Parathyroid adenoma (tissue), 2 donors: ENCODE results near the gene TSPYL1.

Source experiments
- H2AFZ ChIP-seq: fragments of 300-600 bp; sonication (generic); one replicate; pipeline ENCODE4 v1.7.0; 2017; ENCODE audit warnings: antibody characterized with exemption, mild to moderate bottlenecking
- H3K27ac ChIP-seq: fragments of 300-600 bp; sonication (generic); one replicate; pipeline ENCODE4 v1.7.0; 2017
- H3K27me3 ChIP-seq: fragments of 300-600 bp; sonication (generic); one replicate; pipeline ENCODE4 v1.7.0; 2017; ENCODE audit warnings: low read length; ENCODE audit not compliant: control insufficient read depth, insufficient read depth
- H3K36me3 ChIP-seq: fragments of 300-600 bp; sonication (generic); one replicate; pipeline ENCODE4 v1.7.0; 2017; ENCODE audit warnings: low read length; ENCODE audit not compliant: control insufficient read depth, insufficient read depth
- H3K4me1 ChIP-seq: fragments of 300-600 bp; sonication (generic); one replicate; pipeline ENCODE4 v1.7.0; 2017; ENCODE audit warnings: control low read depth
- H3K4me2 ChIP-seq: fragments of 300-600 bp; sonication (generic); one replicate; pipeline ENCODE4 v1.7.0; 2017; ENCODE audit warnings: low read length
- H3K4me3 ChIP-seq: fragments of 300-600 bp; sonication (generic); one replicate; pipeline ENCODE4 v1.7.0; 2017; ENCODE audit warnings: low read depth, low read length
- H3K79me2 ChIP-seq: fragments of 300-600 bp; sonication (generic); one replicate; pipeline ENCODE4 v1.7.0; 2017; ENCODE audit warnings: control low read depth
- H3K9ac ChIP-seq: fragments of 300-600 bp; sonication (generic); one replicate; pipeline ENCODE4 v1.7.0; 2017; ENCODE audit warnings: mild to moderate bottlenecking
- H3K9me3 ChIP-seq: fragments of 300-600 bp; sonication (generic); one replicate; pipeline ENCODE4 v1.7.0; 2017; ENCODE audit warnings: low read length; ENCODE audit not compliant: control insufficient read depth
- TF ChIP-seq, protein P1 (sequence below): fragments of 300-600 bp; sonication (generic); IDR thresholded peaks from one replicate; pipeline ENCODE4 v1.7.0; 2017; ENCODE audit warnings: antibody characterized with exemption, mild to moderate bottlenecking
- donor health status: primary hyperparathyroidism.

Gene TSPYL1

DNA sequence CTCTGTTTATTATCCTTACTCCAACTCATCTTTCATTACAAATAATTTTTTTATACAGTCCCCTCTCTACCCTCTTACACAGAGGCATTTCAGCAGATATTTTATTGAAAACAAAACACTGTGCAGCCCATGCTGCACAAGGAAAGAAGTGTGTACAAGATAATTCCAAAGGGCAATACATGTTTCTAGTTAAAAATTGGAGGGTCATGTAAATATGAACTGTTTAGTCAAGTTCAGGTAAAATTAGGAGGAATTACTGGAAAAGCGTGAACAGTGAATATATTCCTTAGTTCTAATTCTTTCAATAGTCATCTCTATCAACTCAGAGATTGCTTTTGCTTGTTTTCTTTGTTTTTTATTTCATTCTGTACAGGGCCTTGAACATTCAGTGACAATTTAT lies 27.9 kb upstream of the TSPYL1 start:
- TF ChIP-seq, protein P1, sequence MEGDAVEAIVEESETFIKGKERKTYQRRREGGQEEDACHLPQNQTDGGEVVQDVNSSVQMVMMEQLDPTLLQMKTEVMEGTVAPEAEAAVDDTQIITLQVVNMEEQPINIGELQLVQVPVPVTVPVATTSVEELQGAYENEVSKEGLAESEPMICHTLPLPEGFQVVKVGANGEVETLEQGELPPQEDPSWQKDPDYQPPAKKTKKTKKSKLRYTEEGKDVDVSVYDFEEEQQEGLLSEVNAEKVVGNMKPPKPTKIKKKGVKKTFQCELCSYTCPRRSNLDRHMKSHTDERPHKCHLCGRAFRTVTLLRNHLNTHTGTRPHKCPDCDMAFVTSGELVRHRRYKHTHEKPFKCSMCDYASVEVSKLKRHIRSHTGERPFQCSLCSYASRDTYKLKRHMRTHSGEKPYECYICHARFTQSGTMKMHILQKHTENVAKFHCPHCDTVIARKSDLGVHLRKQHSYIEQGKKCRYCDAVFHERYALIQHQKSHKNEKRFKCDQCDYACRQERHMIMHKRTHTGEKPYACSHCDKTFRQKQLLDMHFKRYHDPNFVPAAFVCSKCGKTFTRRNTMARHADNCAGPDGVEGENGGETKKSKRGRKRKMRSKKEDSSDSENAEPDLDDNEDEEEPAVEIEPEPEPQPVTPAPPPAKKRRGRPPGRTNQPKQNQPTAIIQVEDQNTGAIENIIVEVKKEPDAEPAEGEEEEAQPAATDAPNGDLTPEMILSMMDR = no peak
- no peak overlapping the region for H2AFZ ChIP-seq
- H3K9me3 ChIP-seq = no peaks in the 10 kb centered on the region
- H3K4me3 ChIP-seq = no peak overlapping the region
- no peaks in the 10 kb centered on the region for H3K36me3 ChIP-seq
- H3K79me2 ChIP-seq = no peaks in the 10 kb centered on the region
- H3K4me1 ChIP-seq = no peaks in the 10 kb centered on the region
- no peak overlapping the region for H3K4me2 ChIP-seq
- H3K27ac ChIP-seq = no peak overlapping the region
- no peak overlapping the region for H3K9ac ChIP-seq
- H3K27me3 ChIP-seq = no peaks in the 10 kb centered on the region

DNA sequence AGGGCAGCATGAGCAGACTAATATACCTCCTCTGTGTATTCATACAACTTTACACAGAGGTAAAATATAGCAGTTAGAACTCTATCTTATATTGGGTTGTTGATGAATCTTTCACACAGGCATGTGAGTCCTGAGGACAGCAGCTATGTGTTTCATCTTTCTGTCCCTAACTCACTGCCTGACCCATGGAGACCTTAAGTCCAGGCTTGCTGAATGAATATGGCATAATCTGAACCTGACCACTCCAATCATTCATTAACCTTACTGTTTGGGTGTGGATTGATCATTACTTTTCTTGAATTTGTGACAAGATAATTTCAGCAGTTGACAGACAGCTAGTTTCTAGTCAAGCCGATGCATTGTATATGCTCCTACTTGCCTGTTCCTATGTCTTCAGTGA lies 27.3 kb upstream of the TSPYL1 start:
- TF ChIP-seq, protein P1 = no peak
- Histone ChIP-seq H3K27ac (no peak overlapping the region), H3K9ac (no peak overlapping the region), H3K27me3 (no peaks in the 10 kb centered on the region), H3K4me3 (no peak overlapping the region), H2AFZ (no peak overlapping the region), H3K36me3 (no peaks in the 10 kb centered on the region), H3K9me3 (no peaks in the 10 kb centered on the region), H3K4me2 (no peak overlapping the region), H3K79me2 (no peaks in the 10 kb centered on the region), H3K4me1 (no peaks in the 10 kb centered on the region)

DNA sequence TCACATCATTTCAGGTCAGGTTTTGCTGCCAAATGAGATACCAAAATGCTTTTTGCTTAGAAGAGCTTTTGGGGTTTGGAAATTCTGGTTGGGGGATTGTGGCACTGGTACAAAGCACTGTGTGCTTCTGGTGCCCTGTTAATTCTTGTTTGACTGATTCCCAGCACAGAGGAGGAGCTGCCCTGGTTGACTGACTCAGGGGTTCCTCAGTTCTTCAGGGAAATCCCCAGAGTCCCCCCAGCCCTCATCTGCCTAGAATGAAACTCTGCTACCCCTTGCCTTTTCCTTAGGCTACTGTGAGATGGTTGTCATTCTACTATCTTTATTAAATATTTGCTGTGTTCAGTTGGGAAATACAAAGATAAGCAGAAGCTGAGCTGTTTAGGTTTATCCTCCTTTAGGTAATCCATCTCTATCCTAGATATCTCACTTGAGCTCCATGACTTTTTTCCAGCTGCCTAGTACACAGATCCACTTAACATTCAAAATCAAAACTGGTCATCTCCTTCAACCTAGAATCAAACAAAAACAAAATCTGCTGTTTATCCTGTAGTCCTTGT lies 24.9 kb upstream of the TSPYL1 start:
- Histone ChIP-seq H3K4me1 (no peaks in the 10 kb centered on the region), H3K79me2 (no peaks in the 10 kb centered on the region), H3K27ac (no peak overlapping the region), H3K4me3 (no peak overlapping the region), H3K9me3 (no peaks in the 10 kb centered on the region), H2AFZ (no peak overlapping the region), H3K4me2 (no peak overlapping the region), H3K27me3 (no peaks in the 10 kb centered on the region), H3K36me3 (no peaks in the 10 kb centered on the region), H3K9ac (no peak overlapping the region)
- TF ChIP-seq, protein P1 = no peak

DNA sequence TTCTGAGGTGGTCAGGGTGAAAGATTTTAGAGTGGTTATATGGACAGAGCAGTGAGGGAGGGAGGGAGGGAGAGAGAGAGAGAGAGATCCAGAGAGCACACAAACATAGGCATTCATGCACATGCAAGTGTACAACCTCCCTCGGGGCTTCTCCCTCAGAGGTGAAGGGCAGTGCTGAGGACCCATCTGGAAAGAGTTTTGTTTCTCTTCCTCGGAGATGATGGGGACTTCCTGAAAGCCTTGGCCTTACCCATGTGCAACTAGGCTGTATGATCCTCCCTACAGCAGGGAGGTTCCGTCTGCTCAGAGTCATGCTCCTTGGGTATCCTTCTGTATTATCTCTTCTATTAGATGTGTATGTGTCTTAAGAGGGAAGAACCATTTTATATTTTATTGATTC lies 21.4 kb upstream of the TSPYL1 start:
- Histone ChIP-seq H3K36me3 (no peaks in the 10 kb centered on the region), H2AFZ (no peak overlapping the region), H3K9ac (no peak overlapping the region), H3K4me1 (no peaks in the 10 kb centered on the region), H3K27me3 (no peaks in the 10 kb centered on the region), H3K9me3 (no peaks in the 10 kb centered on the region), H3K4me3 (no peak overlapping the region), H3K4me2 (no peak overlapping the region), H3K27ac (no peak overlapping the region), H3K79me2 (no peaks in the 10 kb centered on the region)
- TF ChIP-seq, protein P1 = no peak

DNA sequence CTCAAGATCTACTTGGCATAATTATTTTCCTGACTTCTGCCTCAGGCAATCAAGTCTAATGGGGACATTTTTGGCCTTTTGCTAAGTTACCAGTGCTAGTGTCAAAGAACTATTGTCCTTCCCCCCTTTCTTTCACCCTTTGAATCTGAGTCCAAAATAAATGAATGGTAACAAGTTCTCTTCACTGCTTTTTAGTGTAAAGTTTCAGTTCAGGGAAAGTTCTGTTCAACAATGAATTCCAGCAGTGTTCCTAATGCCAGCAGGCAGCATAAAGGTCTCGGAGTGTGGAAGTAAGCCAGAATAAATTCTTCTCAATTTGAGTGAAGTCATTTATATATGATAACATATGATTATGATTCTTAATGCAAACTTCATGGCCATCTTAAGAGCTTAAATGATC lies 20.8 kb upstream of the TSPYL1 start:
- H2AFZ ChIP-seq = no peak overlapping the region
- TF ChIP-seq, protein P1 = no peak
- H3K4me2 ChIP-seq = no peak overlapping the region

More for the DNA sequence above, 20.8 kb upstream of the TSPYL1 start:
- H3K4me1 ChIP-seq = no peaks in the 10 kb centered on the region
- no peaks in the 10 kb centered on the region for H3K79me2 ChIP-seq
- H3K9ac ChIP-seq = no peak overlapping the region
- no peak overlapping the region for H3K27ac ChIP-seq
- H3K4me3 ChIP-seq = no peak overlapping the region
- H3K9me3 ChIP-seq = no peaks in the 10 kb centered on the region
- no peaks in the 10 kb centered on the region for H3K27me3 ChIP-seq
- no peaks in the 10 kb centered on the region for H3K36me3 ChIP-seq
